K562 (cell line): ENCODE results near the gene PI4KA. TPM values are rescaled to one million over a fixed set of nuclear protein-coding genes. Genes with fewer than 3 reads are reported as not detected.

Experiments
- CXXC5 ChIP-seq: fragments of 250-450 bp; sonication (Bioruptor Pico); IDR thresholded peaks from 2 replicates; pipeline ENCODE4 v1.8.0; 2022; ENCODE audit warnings: inconsistent platforms, mild to moderate bottlenecking, moderate library complexity
- FUS ChIP-seq: fragments of 200-400 bp; formaldehyde crosslinking; optimal IDR thresholded peaks from 2 replicates; pipeline ENCODE3; 2017; ENCODE audit warnings: low read depth, low read length
- GTF2F1 ChIP-seq: IDR thresholded peaks from 2 replicates; pipeline ENCODE4 v1.6.1; 2011; ENCODE audit warnings: low read depth, low read length, improper control_type of control experiment
- KDM4B ChIP-seq, 2 experiments: fragments of 450-650 bp in 1 of 2; sonication (generic) in 1 of 2; IDR thresholded peaks; 2 replicates each; pipeline ENCODE4 v1.6.1; 2016 to 2017; ENCODE audit warnings: borderline replicate concordance in 2 of 2, antibody characterized with exemption in 1 of 2, low read depth in 1 of 2, mild to moderate bottlenecking in 1 of 2
- MEF2A ChIP-seq: IDR thresholded peaks from 2 replicates; pipeline ENCODE4 v1.6.1; 2011; ENCODE audit warnings: low read depth, mild to moderate bottlenecking, low read length, moderate library complexity; ENCODE audit not compliant: control insufficient read depth
- MYC ChIP-seq, 2 experiments: fragments of 250-450 bp in 1 of 2; sonication (Bioruptor Pico) in 1 of 2; IDR thresholded peaks; 2 replicates each; pipeline versions ENCODE4 v1.5.1 to v1.6.1; 2012 to 2021; ENCODE audit warnings: low read depth in 2 of 2, borderline replicate concordance in 1 of 2, improper control_type of control experiment in 1 of 2, low read length in 1 of 2, mild to moderate bottlenecking in 1 of 2, moderate library complexity in 1 of 2
- POLR3G ChIP-seq: IDR thresholded peaks from 2 replicates; pipeline ENCODE4 v1.6.1; 2011; ENCODE audit not compliant: insufficient read length, insufficient replicate concordance; ENCODE audit errors: extremely low read depth
- PRPF4 ChIP-seq: fragments of 200-400 bp; formaldehyde crosslinking; IDR thresholded peaks from one replicate; pipeline ENCODE4 v1.6.1; 2017; ENCODE audit warnings: low read length, low read depth, mild to moderate bottlenecking; ENCODE audit not compliant: insufficient read depth, poor library complexity, severe bottlenecking
- RB1 ChIP-seq: fragments of 450-650 bp; IDR thresholded peaks from 2 replicates; pipeline ENCODE4 v1.6.1; 2017; ENCODE audit warnings: low read depth, mild to moderate bottlenecking
- SAFB ChIP-seq: fragments of 200-400 bp; formaldehyde crosslinking; IDR thresholded peaks from 2 replicates; pipeline ENCODE4 v1.6.1; 2017; ENCODE audit warnings: low read depth, low read length, borderline replicate concordance
- SIN3A ChIP-seq, 2 experiments: fragments of 150-350 bp in 1 of 2; IDR thresholded peaks; 2 replicates each; pipeline ENCODE4 v1.6.1; 2011 to 2016; ENCODE audit warnings: borderline replicate concordance in 2 of 2, low read depth in 2 of 2, low read length in 2 of 2, mild to moderate bottlenecking in 2 of 2, moderate library complexity in 2 of 2; ENCODE audit not compliant: control insufficient read depth in 1 of 2
- SP2 ChIP-seq: IDR thresholded peaks from 2 replicates; pipeline ENCODE4 v1.6.1; 2011; ENCODE audit warnings: mild to moderate bottlenecking, low read depth, low read length, moderate library complexity; ENCODE audit not compliant: poor library complexity, severe bottlenecking; ENCODE audit errors: extremely low read depth
- TARDBP ChIP-seq: fragments of 450-650 bp; IDR thresholded peaks from 2 replicates; pipeline ENCODE4 v1.6.1; 2016
- ZBTB49 ChIP-seq: sonication (generic); formaldehyde crosslinking; IDR thresholded peaks from 2 replicates; pipeline ENCODE4 v1.8.0; 2022; ENCODE audit warnings: missing genetic modification reagents, mild to moderate bottlenecking, borderline replicate concordance
- ZKSCAN1 ChIP-seq: fragments of 150-350 bp; IDR thresholded peaks from 2 replicates; pipeline ENCODE4 v1.6.1; 2016; ENCODE audit warnings: low read depth, low read length
- ZNF354B ChIP-seq: fragments of 250-450 bp; sonication (Bioruptor Pico); IDR thresholded peaks from 2 replicates; pipeline ENCODE4 v1.4.0; 2020
- ZNF696 ChIP-seq: fragments of 250-450 bp; sonication (Bioruptor Pico); conservative IDR thresholded peaks from 2 replicates; pipeline ENCODE4 v1.4.0; 2020; ENCODE audit warnings: mild to moderate bottlenecking, moderate library complexity
- ZNF778 ChIP-seq: fragments of 450-650 bp; formaldehyde crosslinking; IDR thresholded peaks from 2 replicates; pipeline ENCODE4 v1.4.0; 2020; ENCODE audit warnings: mild to moderate bottlenecking, moderate library complexity
- polyA plus RNA-seq, 8 experiments: library from polyadenylated mRNA; depleted of rRNA in 4 of 8; stranded (reverse) in 5 of 8; unstranded in 3 of 8; fragments of >200 nt; fragmentation: Nextera tagmentation in 2 of 8; fragmentation: Illumina TruSeq in 1 of 8; extraction: Ambion mirVana in 2 of 8; extraction: Trizol in 1 of 8; gene quantifications; 2 replicates each; pipeline versions ENCODE4 v1.2.1 to v1.2.3, GENCODE V29; 2011 to 2014; ENCODE audit warnings: inconsistent platforms in 1 of 8, missing spikeins in 1 of 8
- total RNA-seq, 7 experiments: library from RNA; depleted of rRNA in 6 of 7; stranded (reverse); fragments of >200 nt in 6 of 7; fragmentation: Illumina TruSeq in 2 of 7; extraction: Trizol in 2 of 7; gene quantifications; 2 replicates each; pipeline versions ENCODE4 v1.2.1 to v1.2.3, GENCODE V29; 2011 to 2021; ENCODE audit warnings: low replicate concordance in 1 of 7
- TF ChIP-seq, protein P1 (sequence below): conservative IDR thresholded peaks from 2 replicates; pipeline ENCODE4 v1.6.1; 2011; ENCODE audit warnings: low read depth, mild to moderate bottlenecking, low read length; ENCODE audit not compliant: control insufficient read depth
- TF ChIP-seq, protein P2 (sequence below): fragments of 250-450 bp; sonication (Bioruptor Pico); IDR thresholded peaks from 2 replicates; pipeline ENCODE4 v1.4.0; 2020; ENCODE audit warnings: mild to moderate bottlenecking, moderate library complexity, borderline replicate concordance

PI4KA gene
- total and polyA plus RNA-seq, 9 of the 15 experiments (the other 6 are each of a cell fraction or from before 2014, with no cell fraction given) = 7.3 to 187 (median 84.7) TPM

GRCh38 chr22:20658433-20659222 lies 200.0 kb downstream of the PI4KA start (continued):
- no peak for TF ChIP-seq SP2
- TF ChIP-seq KDM4B (IDR thresholded peaks at IDR 0.05; ENCODE audit: borderline replicate concordance in 2 of 2, low read depth in 1 of 2) = no peak
- no peak for TF ChIP-seq GTF2F1
- no peak for TF ChIP-seq ZNF354B
- no peak for TF ChIP-seq MEF2A
- no peak for TF ChIP-seq RB1
- TF ChIP-seq ZBTB49 (CRISPR knock-in tag) = no peak
- no peak for TF ChIP-seq CXXC5 (CRISPR knock-in tag)
- no peak for TF ChIP-seq SIN3A (IDR thresholded peaks at IDR 0.05; ENCODE audit: borderline replicate concordance in 2 of 2, control insufficient read depth in 1 of 2, low read depth in 2 of 2, low read length in 2 of 2)
- TF ChIP-seq ZNF696 (CRISPR knock-in tag) = no peak
- TF ChIP-seq, protein P1, sequence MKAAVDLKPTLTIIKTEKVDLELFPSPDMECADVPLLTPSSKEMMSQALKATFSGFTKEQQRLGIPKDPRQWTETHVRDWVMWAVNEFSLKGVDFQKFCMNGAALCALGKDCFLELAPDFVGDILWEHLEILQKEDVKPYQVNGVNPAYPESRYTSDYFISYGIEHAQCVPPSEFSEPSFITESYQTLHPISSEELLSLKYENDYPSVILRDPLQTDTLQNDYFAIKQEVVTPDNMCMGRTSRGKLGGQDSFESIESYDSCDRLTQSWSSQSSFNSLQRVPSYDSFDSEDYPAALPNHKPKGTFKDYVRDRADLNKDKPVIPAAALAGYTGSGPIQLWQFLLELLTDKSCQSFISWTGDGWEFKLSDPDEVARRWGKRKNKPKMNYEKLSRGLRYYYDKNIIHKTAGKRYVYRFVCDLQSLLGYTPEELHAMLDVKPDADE = no peak
- no peak for TF ChIP-seq PRPF4
- no peak for TF ChIP-seq ZKSCAN1
- TF ChIP-seq, protein P2, sequence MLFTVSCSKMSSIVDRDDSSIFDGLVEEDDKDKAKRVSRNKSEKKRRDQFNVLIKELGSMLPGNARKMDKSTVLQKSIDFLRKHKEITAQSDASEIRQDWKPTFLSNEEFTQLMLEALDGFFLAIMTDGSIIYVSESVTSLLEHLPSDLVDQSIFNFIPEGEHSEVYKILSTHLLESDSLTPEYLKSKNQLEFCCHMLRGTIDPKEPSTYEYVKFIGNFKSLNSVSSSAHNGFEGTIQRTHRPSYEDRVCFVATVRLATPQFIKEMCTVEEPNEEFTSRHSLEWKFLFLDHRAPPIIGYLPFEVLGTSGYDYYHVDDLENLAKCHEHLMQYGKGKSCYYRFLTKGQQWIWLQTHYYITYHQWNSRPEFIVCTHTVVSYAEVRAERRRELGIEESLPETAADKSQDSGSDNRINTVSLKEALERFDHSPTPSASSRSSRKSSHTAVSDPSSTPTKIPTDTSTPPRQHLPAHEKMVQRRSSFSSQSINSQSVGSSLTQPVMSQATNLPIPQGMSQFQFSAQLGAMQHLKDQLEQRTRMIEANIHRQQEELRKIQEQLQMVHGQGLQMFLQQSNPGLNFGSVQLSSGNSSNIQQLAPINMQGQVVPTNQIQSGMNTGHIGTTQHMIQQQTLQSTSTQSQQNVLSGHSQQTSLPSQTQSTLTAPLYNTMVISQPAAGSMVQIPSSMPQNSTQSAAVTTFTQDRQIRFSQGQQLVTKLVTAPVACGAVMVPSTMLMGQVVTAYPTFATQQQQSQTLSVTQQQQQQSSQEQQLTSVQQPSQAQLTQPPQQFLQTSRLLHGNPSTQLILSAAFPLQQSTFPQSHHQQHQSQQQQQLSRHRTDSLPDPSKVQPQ = no peak
- no peak for TF ChIP-seq SAFB
- no peak for TF ChIP-seq POLR3G
- no peak for TF ChIP-seq FUS
- TF ChIP-seq TARDBP = no peak
- no peak for TF ChIP-seq MYC (IDR thresholded peaks at IDR 0.05; ENCODE audit: low read depth, low read length)
- no peak for TF ChIP-seq MYC (CRISPR knock-in tag; IDR thresholded peaks at IDR 0.05; ENCODE audit: borderline replicate concordance, low read depth)
- no peak for TF ChIP-seq ZNF778
